Uterus (tissue), 4 donors: Measurements from ENCODE around the gene HTT. TPM values are rescaled to one million over a fixed set of nuclear protein-coding genes. Genes with fewer than 3 reads are reported as not detected.

Source experiments
- DNase-seq, 2 donors: peaks; one replicate each; pipeline ENCODE4 v3.0.0-alpha.2; 2019 to 2020
- H3K27ac ChIP-seq, 2 donors: fragments of 200-600 bp; sonication (generic); 1 replicate in 1 of 2; 2 replicates in 1 of 2; pipeline ENCODE4 v1.5.1; 2016 to 2018
- H3K27me3 ChIP-seq, 2 donors: fragments of 200-600 bp; sonication (generic); one replicate each; pipeline ENCODE4 v1.5.1; 2018 to 2019; ENCODE audit warnings: control low read depth in 1 of 2
- H3K36me3 ChIP-seq, 2 donors: fragments of 200-600 bp; sonication (generic); one replicate each; pipeline ENCODE4 v1.5.1; 2019; ENCODE audit warnings: control low read depth in 1 of 2
- H3K4me1 ChIP-seq, 2 donors: fragments of 200-600 bp; sonication (generic); one replicate each; pipeline ENCODE4 v1.5.1; 2018 to 2019; ENCODE audit warnings: control low read depth in 1 of 2
- H3K4me3 ChIP-seq, 2 donors: fragments of 200-600 bp; sonication (generic); 1 replicate in 1 of 2; 2 replicates in 1 of 2; pipeline ENCODE4 v1.5.1; 2018 to 2019; ENCODE audit warnings: mild to moderate bottlenecking in 1 of 2
- H3K9me3 ChIP-seq, 2 donors: fragments of 200-600 bp; sonication (generic); one replicate each; pipeline ENCODE4 v1.5.1; 2019; ENCODE audit warnings: control low read depth in 1 of 2
- CTCF ChIP-seq, 4 experiments: fragments of 200-600 bp in 2 of 4; fragments of 450-650 bp in 2 of 4; sonication (generic) in 2 of 4; IDR thresholded peaks; one replicate each; pipeline ENCODE4 v1.5.1; 2016 to 2019; ENCODE audit warnings: antibody characterized with exemption in 4 of 4, mild to moderate bottlenecking in 2 of 4, moderate library complexity in 1 of 4
- POLR2A ChIP-seq, 2 donors: fragments of 450-650 bp; IDR thresholded peaks; one replicate each; pipeline ENCODE4 v1.6.1; 2016; ENCODE audit warnings: antibody characterized with exemption in 2 of 2, mild to moderate bottlenecking in 1 of 2, moderate library complexity in 1 of 2
- intact Hi-C: fragments of 100-400 bp; cut with DNase I; formaldehyde crosslinking; loops from one replicate; pipeline ENCODE4 v1.15.1; 2023; ENCODE audit warnings: low total_unique reads
- total RNA-seq, 4 donors: library from RNA; depleted of rRNA in 3 of 4; stranded (reverse); fragments of >200 nt in 3 of 4; gene quantifications; one replicate each; pipeline versions ENCODE4 v1.1.0 to v1.2.4, GENCODE V29; 2014 to 2023
- donor health status: DM: yes; HTN: yes; CAD: no.

Gene HTT
- total RNA-seq, 4 donors from 2014 or later: 10.9 to 81.4 (median 49.8) TPM

- no peak for TF ChIP-seq CTCF (IDR thresholded peaks at IDR 0.05)
- no peak for TF ChIP-seq POLR2A (IDR thresholded peaks at IDR 0.05)
- Histone ChIP-seq H3K4me3 (no peak overlapping the region), H3K27me3 (no peaks in the 10 kb centered on the region), H3K9me3 (no peaks in the 10 kb centered on the region), H3K4me1 (peaks cover 0 to 5% of the 10 kb centered on the region in 2 donors), H3K36me3 (no peaks in the 10 kb centered on the region), H3K27ac (no peak overlapping the region)
- intact Hi-C loops: no loop called here
- DNase-seq: no peak
Measured at GRCh38 chr4:3287271-3287971, 212.9 kb downstream of the HTT start.

GRCh38 chr4:3287972-3288570 lies 213.6 kb downstream of the HTT start:
- no peaks in the 10 kb centered on the region for H3K36me3 ChIP-seq
- H3K4me1 ChIP-seq: peaks cover 0 to 5% of the 10 kb centered on the region in 2 donors
- TF ChIP-seq CTCF (IDR thresholded peaks at IDR 0.05): no peak
- no peak for TF ChIP-seq POLR2A (IDR thresholded peaks at IDR 0.05)
- DNase-seq: no peak
- no peak overlapping the region for H3K4me3 ChIP-seq
- intact Hi-C loops: no loop called here
- no peak overlapping the region for H3K27ac ChIP-seq
- no peaks in the 10 kb centered on the region for H3K27me3 ChIP-seq
- no peaks in the 10 kb centered on the region for H3K9me3 ChIP-seq

- Histone ChIP-seq H3K4me3 (no peak overlapping the region), H3K27ac (no peak overlapping the region), H3K9me3 (no peaks in the 10 kb centered on the region), H3K27me3 (no peaks in the 10 kb centered on the region), H3K4me1 (peaks cover 0 to 6% of the 10 kb centered on the region in 2 donors), H3K36me3 (no peaks in the 10 kb centered on the region)
- TF ChIP-seq CTCF (IDR thresholded peaks at IDR 0.05) (no peak), POLR2A (IDR thresholded peaks at IDR 0.05) (no peak)
- no peak for DNase-seq
- intact Hi-C loops: no loop called here
Measured at GRCh38 chr4:3288571-3289094, 214.2 kb downstream of the HTT start.

- intact Hi-C loops: loop anchor here (5.0 kb wide), 1 partner anchor 242 kb away; the partner anchor contains the start of gene LRPAP1
- H3K4me3 ChIP-seq: no peak overlapping the region
- H3K9me3 ChIP-seq: no peaks in the 10 kb centered on the region
- H3K36me3 ChIP-seq: no peaks in the 10 kb centered on the region
- peaks cover 4 to 11% of the 10 kb centered on the region in 2 donors for H3K4me1 ChIP-seq
- DNase-seq: no peak
- H3K27ac ChIP-seq: no peak overlapping the region
- no peaks in the 10 kb centered on the region for H3K27me3 ChIP-seq
- no peak for TF ChIP-seq CTCF (IDR thresholded peaks at IDR 0.05)
- TF ChIP-seq POLR2A (IDR thresholded peaks at IDR 0.05): no peak
Measured at GRCh38 chr4:3290476-3290875, 216.0 kb downstream of the HTT start.

GRCh38 chr4:3290889-3291321 lies 216.4 kb downstream of the HTT start:
- TF ChIP-seq POLR2A (IDR thresholded peaks at IDR 0.05): no peak
- no peak for TF ChIP-seq CTCF (IDR thresholded peaks at IDR 0.05)
- no peaks in the 10 kb centered on the region for H3K36me3 ChIP-seq
- H3K27me3 ChIP-seq: no peaks in the 10 kb centered on the region
- DNase-seq: no peak
- no peak overlapping the region for H3K4me3 ChIP-seq
- no peak overlapping the region for H3K27ac ChIP-seq
- H3K4me1 ChIP-seq: peaks cover 4 to 11% of the 10 kb centered on the region in 2 donors
- intact Hi-C loops: loop anchor here (5.0 kb wide), 1 partner anchor 241 kb away; the partner anchor contains the start of gene LRPAP1
- no peaks in the 10 kb centered on the region for H3K9me3 ChIP-seq
